HepG2 (cell line): ENCODE measurements around the gene RALY. TPM values are rescaled to one million over a fixed set of nuclear protein-coding genes. Genes with fewer than 3 reads are reported as not detected.

ENCODE experiments used
- AHR ChIP-seq: IDR thresholded peaks from 2 replicates; pipeline ENCODE4 v1.6.1; 2018; ENCODE audit warnings: missing genetic modification reagents, missing compliant biosample characterization
- ARID2 ChIP-seq: sonication (generic); formaldehyde crosslinking; IDR thresholded peaks from 2 replicates; pipeline ENCODE4 v1.8.1; 2022; ENCODE audit warnings: mild to moderate bottlenecking, missing genetic modification reagents, borderline replicate concordance
- ATAD3A ChIP-seq: sonication (generic); formaldehyde crosslinking; IDR thresholded peaks from 2 replicates; pipeline ENCODE4 v1.4.0; 2020; ENCODE audit warnings: missing genetic modification reagents
- ATF7-NPFF ChIP-seq: sonication (generic); formaldehyde crosslinking; IDR thresholded peaks from 2 replicates; pipeline ENCODE4 v1.8.1; 2023; ENCODE audit warnings: mild to moderate bottlenecking, low read depth, missing genetic modification reagents, moderate library complexity
- EEA1 ChIP-seq: sonication (generic); formaldehyde crosslinking; IDR thresholded peaks from 2 replicates; pipeline ENCODE4 v1.5.1; 2020; ENCODE audit warnings: mild to moderate bottlenecking, missing genetic modification reagents, borderline replicate concordance
- ETV6 ChIP-seq: sonication (generic); formaldehyde crosslinking; conservative IDR thresholded peaks from 2 replicates; pipeline ENCODE4 v1.4.0; 2020; ENCODE audit warnings: missing genetic modification reagents
- FLYWCH1 ChIP-seq: sonication (generic); formaldehyde crosslinking; IDR thresholded peaks from 2 replicates; pipeline ENCODE4 v1.8.1; 2023; ENCODE audit warnings: mild to moderate bottlenecking, missing genetic modification reagents
- GABPB1 ChIP-seq: IDR thresholded peaks from 2 replicates; pipeline ENCODE4 v1.6.1; 2016; ENCODE audit warnings: mild to moderate bottlenecking, missing genetic modification reagents, moderate library complexity, missing compliant biosample characterization
- GFI1 ChIP-seq: sonication (generic); formaldehyde crosslinking; IDR thresholded peaks from 2 replicates; pipeline ENCODE4 v1.5.0; 2020; ENCODE audit warnings: missing genetic modification reagents, mild to moderate bottlenecking, borderline replicate concordance
- PCBP1 ChIP-seq: fragments of 200-400 bp; formaldehyde crosslinking; IDR thresholded peaks from 2 replicates; pipeline ENCODE4 v1.6.1; 2017; ENCODE audit warnings: mild to moderate bottlenecking, low read depth, low read length, borderline replicate concordance
- RXRA ChIP-seq: sonication (generic); formaldehyde crosslinking; IDR thresholded peaks from 2 replicates; pipeline ENCODE4 v1.5.1; 2020; ENCODE audit warnings: missing genetic modification reagents
- TEAD2 ChIP-seq: sonication (generic); formaldehyde crosslinking; IDR thresholded peaks from 2 replicates; pipeline ENCODE4 v1.9.0; 2021; ENCODE audit warnings: missing genetic modification reagents
- ZBTB42 ChIP-seq: sonication (generic); formaldehyde crosslinking; IDR thresholded peaks from 2 replicates; pipeline ENCODE4 v1.5.0; 2020; ENCODE audit warnings: mild to moderate bottlenecking, missing genetic modification reagents
- ZMYM2 ChIP-seq: sonication (generic); formaldehyde crosslinking; IDR thresholded peaks from 2 replicates; pipeline ENCODE4 v1.8.0; 2022; ENCODE audit warnings: mild to moderate bottlenecking, missing genetic modification reagents
- ZNF30 ChIP-seq: sonication (generic); formaldehyde crosslinking; IDR thresholded peaks from 2 replicates; pipeline ENCODE4 v1.5.0; 2020; ENCODE audit warnings: mild to moderate bottlenecking, missing genetic modification reagents
- ZNF354B ChIP-seq: sonication (generic); formaldehyde crosslinking; IDR thresholded peaks from 2 replicates; pipeline ENCODE4 v1.8.0; 2022; ENCODE audit warnings: mild to moderate bottlenecking, missing genetic modification reagents
- ZNF552 ChIP-seq: sonication (generic); formaldehyde crosslinking; IDR thresholded peaks from 2 replicates; pipeline ENCODE4 v1.9.0; 2022; ENCODE audit warnings: missing genetic modification reagents, mild to moderate bottlenecking, borderline replicate concordance
- ZNF563 ChIP-seq: sonication (generic); formaldehyde crosslinking; IDR thresholded peaks from 2 replicates; pipeline ENCODE4 v1.8.0; 2022; ENCODE audit warnings: mild to moderate bottlenecking, moderate library complexity, missing genetic modification reagents
- ZNF816 ChIP-seq: sonication (generic); formaldehyde crosslinking; IDR thresholded peaks from 2 replicates; pipeline ENCODE4 v1.8.0; 2022; ENCODE audit warnings: missing genetic modification reagents, mild to moderate bottlenecking, borderline replicate concordance
- polyA plus RNA-seq, 8 experiments: library from polyadenylated mRNA; depleted of rRNA in 3 of 8; stranded (reverse) in 7 of 8; unstranded in 1 of 8; fragments of >200 nt; fragmentation: Illumina TruSeq in 4 of 8; extraction: Trizol in 4 of 8; gene quantifications; 2 replicates each; pipeline versions ENCODE4 v1.2.1 to v1.2.3, GENCODE V29; 2011 to 2016; ENCODE audit warnings: low read depth in 4 of 8, missing spikeins in 1 of 8, mixed read lengths in 1 of 8; ENCODE audit not compliant: insufficient read depth in 1 of 8
- total RNA-seq, 5 experiments: library from RNA; depleted of rRNA; stranded (reverse); fragments of >200 nt; fragmentation: Illumina TruSeq; extraction: Trizol; gene quantifications; 2 replicates each; pipeline ENCODE4 v1.2.3, GENCODE V29; 2016; ENCODE audit warnings: low read depth in 1 of 5
- TF ChIP-seq, protein P1 (sequence below): IDR thresholded peaks from 2 replicates; pipeline ENCODE4 v1.4.0; 2020; ENCODE audit warnings: mild to moderate bottlenecking, missing genetic modification reagents
- TF ChIP-seq, protein P2 (sequence below): sonication (generic); formaldehyde crosslinking; IDR thresholded peaks from 2 replicates; pipeline ENCODE4 v1.4.0; 2020; ENCODE audit warnings: missing genetic modification reagents
- TF ChIP-seq, protein P3 (sequence below): sonication (generic); formaldehyde crosslinking; IDR thresholded peaks from 2 replicates; pipeline ENCODE4 v1.5.0; 2020; ENCODE audit warnings: missing genetic modification reagents
- TF ChIP-seq, protein P4 (sequence below): IDR thresholded peaks from 2 replicates; pipeline ENCODE4 v1.6.1; 2016; ENCODE audit warnings: low read depth, control low read depth

The RALY gene
- total and polyA plus RNA-seq, 2 of the 13 experiments (the other 11 are each of a cell fraction or from before 2014, with no cell fraction given): 178 to 186 TPM

DNA sequence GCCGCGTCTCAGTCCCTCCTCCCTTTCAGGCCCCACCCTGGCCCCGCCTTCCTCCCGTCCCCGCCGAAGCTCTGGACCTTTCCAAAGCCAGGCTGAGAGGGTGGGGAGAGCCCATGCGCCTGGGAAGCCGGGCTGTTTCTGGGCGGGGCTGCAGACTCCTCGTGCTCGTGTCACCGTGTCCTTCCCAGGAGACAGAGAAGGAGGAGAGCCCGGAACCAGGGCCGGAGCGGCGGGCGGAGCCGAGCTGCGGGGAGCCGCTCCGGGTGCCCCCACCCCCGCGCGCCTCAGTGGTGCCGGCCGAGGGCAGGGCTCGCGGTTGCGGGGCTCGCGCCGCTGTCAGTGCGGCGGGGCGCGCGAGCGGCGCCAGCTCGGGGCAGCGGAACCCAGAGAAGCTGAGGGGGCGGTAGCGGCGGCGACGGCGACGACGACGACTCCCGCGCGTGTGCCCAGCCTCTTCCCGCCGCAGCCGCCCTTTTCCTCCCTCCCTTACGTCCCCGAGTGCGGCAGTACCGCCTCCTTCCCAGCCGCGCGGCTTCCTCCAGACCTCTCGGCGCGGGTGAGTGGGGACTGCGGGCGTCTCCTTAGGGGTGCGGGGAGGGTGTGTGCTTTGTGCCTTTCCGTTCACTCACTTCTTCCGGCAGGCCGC lies at the start of gene RALY (continued):
- TF ChIP-seq ATAD3A (CRISPR knock-in tag) (peak; percentile 86; the same call in 1 of the 2 replicates), ARID2 (no peak), ZBTB42 (CRISPR knock-in tag) (peak; percentile 51; the same call in 1 of the 2 replicates), ETV6 (CRISPR knock-in tag) (0 out of 2 replicates have a peak, but pooled peaks have one; percentile 62), TEAD2 (CRISPR knock-in tag) (no peak), ZNF354B (CRISPR knock-in tag) (no peak), RXRA (CRISPR knock-in tag) (0 out of 2 replicates have a peak, but pooled peaks have one; percentile 4), ZNF816 (peak; percentile 98; the same call in 1 of the 2 replicates), EEA1 (CRISPR knock-in tag) (peak; percentile 99), AHR (CRISPR knock-in tag) (0 out of 2 replicates have a peak, but pooled peaks have one; percentile 85), ZNF552 (CRISPR knock-in tag) (0 out of 2 replicates have a peak, but pooled peaks have one; percentile 71), ZMYM2 (no peak), ATF7-NPFF (CRISPR knock-in tag) (peak; percentile 97), GABPB1 (CRISPR knock-in tag) (no peak), ZNF563 (CRISPR knock-in tag) (peak; percentile 89), GFI1 (peak; percentile 48; the same call in 1 of the 2 replicates), FLYWCH1 (no peak), ZNF30 (CRISPR knock-in tag) (no peak), PCBP1 (0 out of 2 replicates have a peak, but pooled peaks have one; percentile 79)
- TF ChIP-seq, protein P1, sequence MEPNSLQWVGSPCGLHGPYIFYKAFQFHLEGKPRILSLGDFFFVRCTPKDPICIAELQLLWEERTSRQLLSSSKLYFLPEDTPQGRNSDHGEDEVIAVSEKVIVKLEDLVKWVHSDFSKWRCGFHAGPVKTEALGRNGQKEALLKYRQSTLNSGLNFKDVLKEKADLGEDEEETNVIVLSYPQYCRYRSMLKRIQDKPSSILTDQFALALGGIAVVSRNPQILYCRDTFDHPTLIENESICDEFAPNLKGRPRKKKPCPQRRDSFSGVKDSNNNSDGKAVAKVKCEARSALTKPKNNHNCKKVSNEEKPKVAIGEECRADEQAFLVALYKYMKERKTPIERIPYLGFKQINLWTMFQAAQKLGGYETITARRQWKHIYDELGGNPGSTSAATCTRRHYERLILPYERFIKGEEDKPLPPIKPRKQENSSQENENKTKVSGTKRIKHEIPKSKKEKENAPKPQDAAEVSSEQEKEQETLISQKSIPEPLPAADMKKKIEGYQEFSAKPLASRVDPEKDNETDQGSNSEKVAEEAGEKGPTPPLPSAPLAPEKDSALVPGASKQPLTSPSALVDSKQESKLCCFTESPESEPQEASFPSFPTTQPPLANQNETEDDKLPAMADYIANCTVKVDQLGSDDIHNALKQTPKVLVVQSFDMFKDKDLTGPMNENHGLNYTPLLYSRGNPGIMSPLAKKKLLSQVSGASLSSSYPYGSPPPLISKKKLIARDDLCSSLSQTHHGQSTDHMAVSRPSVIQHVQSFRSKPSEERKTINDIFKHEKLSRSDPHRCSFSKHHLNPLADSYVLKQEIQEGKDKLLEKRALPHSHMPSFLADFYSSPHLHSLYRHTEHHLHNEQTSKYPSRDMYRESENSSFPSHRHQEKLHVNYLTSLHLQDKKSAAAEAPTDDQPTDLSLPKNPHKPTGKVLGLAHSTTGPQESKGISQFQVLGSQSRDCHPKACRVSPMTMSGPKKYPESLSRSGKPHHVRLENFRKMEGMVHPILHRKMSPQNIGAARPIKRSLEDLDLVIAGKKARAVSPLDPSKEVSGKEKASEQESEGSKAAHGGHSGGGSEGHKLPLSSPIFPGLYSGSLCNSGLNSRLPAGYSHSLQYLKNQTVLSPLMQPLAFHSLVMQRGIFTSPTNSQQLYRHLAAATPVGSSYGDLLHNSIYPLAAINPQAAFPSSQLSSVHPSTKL: no peak; the same call in 1 of the 2 replicates
- TF ChIP-seq, protein P2, sequence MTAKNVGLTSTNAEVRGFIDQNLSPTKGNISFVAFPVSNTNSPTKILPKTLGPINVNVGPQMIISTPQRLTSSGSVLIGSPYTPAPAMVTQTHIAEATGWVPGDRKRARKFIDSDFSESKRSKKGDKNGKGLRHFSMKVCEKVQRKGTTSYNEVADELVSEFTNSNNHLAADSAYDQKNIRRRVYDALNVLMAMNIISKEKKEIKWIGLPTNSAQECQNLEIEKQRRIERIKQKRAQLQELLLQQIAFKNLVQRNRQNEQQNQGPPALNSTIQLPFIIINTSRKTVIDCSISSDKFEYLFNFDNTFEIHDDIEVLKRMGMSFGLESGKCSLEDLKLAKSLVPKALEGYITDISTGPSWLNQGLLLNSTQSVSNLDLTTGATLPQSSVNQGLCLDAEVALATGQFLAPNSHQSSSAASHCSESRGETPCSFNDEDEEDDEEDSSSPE (CRISPR knock-in tag): peak; percentile 58
- TF ChIP-seq, protein P3, sequence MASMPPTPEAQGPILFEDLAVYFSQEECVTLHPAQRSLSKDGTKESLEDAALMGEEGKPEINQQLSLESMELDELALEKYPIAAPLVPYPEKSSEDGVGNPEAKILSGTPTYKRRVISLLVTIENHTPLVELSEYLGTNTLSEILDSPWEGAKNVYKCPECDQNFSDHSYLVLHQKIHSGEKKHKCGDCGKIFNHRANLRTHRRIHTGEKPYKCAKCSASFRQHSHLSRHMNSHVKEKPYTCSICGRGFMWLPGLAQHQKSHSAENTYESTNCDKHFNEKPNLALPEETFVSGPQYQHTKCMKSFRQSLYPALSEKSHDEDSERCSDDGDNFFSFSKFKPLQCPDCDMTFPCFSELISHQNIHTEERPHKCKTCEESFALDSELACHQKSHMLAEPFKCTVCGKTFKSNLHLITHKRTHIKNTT: peak; percentile 94
- TF ChIP-seq, protein P4, sequence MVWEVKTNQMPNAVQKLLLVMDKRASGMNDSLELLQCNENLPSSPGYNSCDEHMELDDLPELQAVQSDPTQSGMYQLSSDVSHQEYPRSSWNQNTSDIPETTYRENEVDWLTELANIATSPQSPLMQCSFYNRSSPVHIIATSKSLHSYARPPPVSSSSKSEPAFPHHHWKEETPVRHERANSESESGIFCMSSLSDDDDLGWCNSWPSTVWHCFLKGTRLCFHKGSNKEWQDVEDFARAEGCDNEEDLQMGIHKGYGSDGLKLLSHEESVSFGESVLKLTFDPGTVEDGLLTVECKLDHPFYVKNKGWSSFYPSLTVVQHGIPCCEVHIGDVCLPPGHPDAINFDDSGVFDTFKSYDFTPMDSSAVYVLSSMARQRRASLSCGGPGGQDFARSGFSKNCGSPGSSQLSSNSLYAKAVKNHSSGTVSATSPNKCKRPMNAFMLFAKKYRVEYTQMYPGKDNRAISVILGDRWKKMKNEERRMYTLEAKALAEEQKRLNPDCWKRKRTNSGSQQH: peak; percentile 85
